Measurements from ENCODE around the gene METTL6.

Gene METTL6

DNA sequence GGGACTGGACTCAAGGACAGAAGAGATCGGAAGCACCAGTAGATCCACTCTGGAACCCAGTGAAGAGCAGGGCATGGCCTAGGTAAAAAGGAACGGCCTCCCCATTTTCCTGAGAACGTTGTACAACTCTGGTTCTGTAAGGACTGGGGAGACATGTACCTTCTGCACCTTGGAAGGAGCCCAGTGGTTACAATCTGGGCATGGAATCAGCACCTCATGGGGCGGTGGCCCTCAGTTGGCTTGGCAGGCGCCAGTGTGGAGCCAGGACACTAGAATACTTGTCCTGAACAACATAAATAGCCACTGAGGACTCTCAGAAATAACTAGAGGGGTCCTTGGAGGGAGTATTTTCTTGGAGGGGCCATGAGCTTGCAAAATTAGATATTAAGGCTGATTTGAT, 25.6 kb upstream of the METTL6 start:
- no peaks in the 10 kb centered on the region for H3K4me1 ChIP-seq (ENCODE audit: low read depth, poor library complexity, severe bottlenecking)
- H3K27me3 ChIP-seq (ENCODE audit: insufficient read depth, low read depth): no peaks in the 10 kb centered on the region
- H3K4me3 ChIP-seq (IDR thresholded peaks at IDR 0.05; ENCODE audit: insufficient read depth, low read depth, low read length): no peak overlapping the region
- TF ChIP-seq, protein P1, sequence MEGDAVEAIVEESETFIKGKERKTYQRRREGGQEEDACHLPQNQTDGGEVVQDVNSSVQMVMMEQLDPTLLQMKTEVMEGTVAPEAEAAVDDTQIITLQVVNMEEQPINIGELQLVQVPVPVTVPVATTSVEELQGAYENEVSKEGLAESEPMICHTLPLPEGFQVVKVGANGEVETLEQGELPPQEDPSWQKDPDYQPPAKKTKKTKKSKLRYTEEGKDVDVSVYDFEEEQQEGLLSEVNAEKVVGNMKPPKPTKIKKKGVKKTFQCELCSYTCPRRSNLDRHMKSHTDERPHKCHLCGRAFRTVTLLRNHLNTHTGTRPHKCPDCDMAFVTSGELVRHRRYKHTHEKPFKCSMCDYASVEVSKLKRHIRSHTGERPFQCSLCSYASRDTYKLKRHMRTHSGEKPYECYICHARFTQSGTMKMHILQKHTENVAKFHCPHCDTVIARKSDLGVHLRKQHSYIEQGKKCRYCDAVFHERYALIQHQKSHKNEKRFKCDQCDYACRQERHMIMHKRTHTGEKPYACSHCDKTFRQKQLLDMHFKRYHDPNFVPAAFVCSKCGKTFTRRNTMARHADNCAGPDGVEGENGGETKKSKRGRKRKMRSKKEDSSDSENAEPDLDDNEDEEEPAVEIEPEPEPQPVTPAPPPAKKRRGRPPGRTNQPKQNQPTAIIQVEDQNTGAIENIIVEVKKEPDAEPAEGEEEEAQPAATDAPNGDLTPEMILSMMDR (conservative IDR thresholded peaks at IDR 0.05; ENCODE audit: low read depth, low read length): no peak
- no peak overlapping the region for H3K4me2 ChIP-seq
- H2AFZ ChIP-seq (ENCODE audit: low read depth): no peak overlapping the region
- no peaks in the 10 kb centered on the region for H3K79me2 ChIP-seq (ENCODE audit: insufficient read depth, low read depth)
- no peak overlapping the region for H3K27ac ChIP-seq
- no peaks in the 10 kb centered on the region for H4K20me1 ChIP-seq (ENCODE audit: insufficient read depth)
- H3K9ac ChIP-seq: no peak overlapping the region
- no peaks in the 10 kb centered on the region for H3K36me3 ChIP-seq (ENCODE audit: insufficient read depth)

DNA sequence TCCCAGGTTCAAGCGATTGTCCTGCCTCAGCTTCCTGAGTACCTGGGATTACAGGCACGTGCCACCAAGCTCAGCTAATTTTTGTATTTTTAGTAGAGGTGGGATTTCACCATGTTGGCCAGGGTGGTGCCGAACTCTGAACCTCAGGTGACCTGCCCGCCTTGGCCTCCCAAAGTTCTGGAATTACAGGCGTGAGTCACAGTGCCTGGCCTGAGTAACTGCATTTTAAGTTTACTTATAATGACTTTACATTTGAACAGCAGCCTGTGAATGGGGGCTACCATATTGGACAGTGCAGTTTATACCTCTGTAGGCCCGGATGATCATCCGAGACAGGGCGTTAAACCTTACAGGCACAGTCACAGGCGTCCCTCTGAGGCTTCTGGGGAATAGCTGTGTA, 24.8 kb upstream of the METTL6 start:
- Histone ChIP-seq H3K79me2 (ENCODE audit: insufficient read depth, low read depth) (no peaks in the 10 kb centered on the region), H3K4me2 (no peak overlapping the region), H2AFZ (ENCODE audit: low read depth) (no peak overlapping the region), H3K36me3 (ENCODE audit: insufficient read depth) (no peaks in the 10 kb centered on the region), H3K4me3 (IDR thresholded peaks at IDR 0.05; ENCODE audit: insufficient read depth, low read depth, low read length) (no peak overlapping the region), H3K9ac (no peak overlapping the region), H3K27ac (no peak overlapping the region), H3K4me1 (ENCODE audit: low read depth, poor library complexity, severe bottlenecking) (no peaks in the 10 kb centered on the region), H4K20me1 (ENCODE audit: insufficient read depth) (no peaks in the 10 kb centered on the region), H3K27me3 (ENCODE audit: insufficient read depth, low read depth) (no peaks in the 10 kb centered on the region)
- TF ChIP-seq, protein P1 (conservative IDR thresholded peaks at IDR 0.05; ENCODE audit: low read depth, low read length): no peak

DNA sequence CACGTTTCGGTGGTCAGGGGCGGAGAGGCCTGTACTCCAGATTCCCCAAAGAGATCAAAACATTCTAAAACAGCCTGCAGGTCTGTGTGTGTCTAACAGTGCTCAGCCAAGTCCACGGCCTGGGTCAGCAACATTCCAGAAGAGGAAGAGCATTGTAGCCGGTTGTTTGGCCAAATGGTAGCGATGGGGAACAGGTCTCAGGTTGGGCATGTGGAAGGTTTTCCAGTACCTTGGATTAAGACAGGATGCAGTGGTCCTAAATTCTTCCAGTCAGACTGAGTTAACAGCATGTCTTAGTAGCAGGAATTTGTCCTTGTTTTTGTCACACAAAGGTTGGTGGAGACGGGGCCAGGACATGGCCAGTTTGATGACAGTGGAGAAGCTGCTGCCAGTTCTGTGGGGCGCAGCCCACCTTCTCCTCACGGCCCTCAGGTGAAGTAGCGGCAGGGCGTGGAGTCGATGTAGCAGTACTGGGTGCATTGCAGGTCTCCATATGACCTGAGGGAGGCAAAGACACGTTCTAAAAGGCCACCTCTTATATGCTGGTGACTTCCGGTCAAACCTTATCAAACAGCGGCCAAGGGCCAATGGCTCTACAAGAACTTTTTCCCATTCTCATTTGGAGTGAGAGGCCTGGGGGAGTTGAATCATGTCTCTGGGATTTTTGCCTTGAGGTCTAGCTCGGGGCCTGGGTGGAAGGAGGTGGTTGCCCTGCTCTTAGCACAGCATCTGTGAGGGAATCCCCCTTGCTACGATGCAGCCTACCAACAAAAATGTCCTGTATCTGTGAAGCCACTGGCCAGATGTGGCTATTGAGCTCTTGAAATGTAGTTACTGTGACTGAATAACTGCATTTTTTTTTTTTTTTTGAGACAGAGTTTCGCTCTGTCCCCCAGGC, 24.1 kb upstream of the METTL6 start:
- no peaks in the 10 kb centered on the region for H3K4me1 ChIP-seq (ENCODE audit: low read depth, poor library complexity, severe bottlenecking)
- no peaks in the 10 kb centered on the region for H3K27me3 ChIP-seq (ENCODE audit: insufficient read depth, low read depth)
- TF ChIP-seq, protein P1 (conservative IDR thresholded peaks at IDR 0.05; ENCODE audit: low read depth, low read length): no peak
- no peak overlapping the region for H3K4me2 ChIP-seq
- H3K9ac ChIP-seq: no peak overlapping the region
- no peaks in the 10 kb centered on the region for H4K20me1 ChIP-seq (ENCODE audit: insufficient read depth)
- no peaks in the 10 kb centered on the region for H3K79me2 ChIP-seq (ENCODE audit: insufficient read depth, low read depth)
- H3K36me3 ChIP-seq (ENCODE audit: insufficient read depth): no peaks in the 10 kb centered on the region
- no peak overlapping the region for H3K4me3 ChIP-seq (IDR thresholded peaks at IDR 0.05; ENCODE audit: insufficient read depth, low read depth, low read length)
- H2AFZ ChIP-seq (ENCODE audit: low read depth): no peak overlapping the region
- H3K27ac ChIP-seq: no peak overlapping the region

DNA sequence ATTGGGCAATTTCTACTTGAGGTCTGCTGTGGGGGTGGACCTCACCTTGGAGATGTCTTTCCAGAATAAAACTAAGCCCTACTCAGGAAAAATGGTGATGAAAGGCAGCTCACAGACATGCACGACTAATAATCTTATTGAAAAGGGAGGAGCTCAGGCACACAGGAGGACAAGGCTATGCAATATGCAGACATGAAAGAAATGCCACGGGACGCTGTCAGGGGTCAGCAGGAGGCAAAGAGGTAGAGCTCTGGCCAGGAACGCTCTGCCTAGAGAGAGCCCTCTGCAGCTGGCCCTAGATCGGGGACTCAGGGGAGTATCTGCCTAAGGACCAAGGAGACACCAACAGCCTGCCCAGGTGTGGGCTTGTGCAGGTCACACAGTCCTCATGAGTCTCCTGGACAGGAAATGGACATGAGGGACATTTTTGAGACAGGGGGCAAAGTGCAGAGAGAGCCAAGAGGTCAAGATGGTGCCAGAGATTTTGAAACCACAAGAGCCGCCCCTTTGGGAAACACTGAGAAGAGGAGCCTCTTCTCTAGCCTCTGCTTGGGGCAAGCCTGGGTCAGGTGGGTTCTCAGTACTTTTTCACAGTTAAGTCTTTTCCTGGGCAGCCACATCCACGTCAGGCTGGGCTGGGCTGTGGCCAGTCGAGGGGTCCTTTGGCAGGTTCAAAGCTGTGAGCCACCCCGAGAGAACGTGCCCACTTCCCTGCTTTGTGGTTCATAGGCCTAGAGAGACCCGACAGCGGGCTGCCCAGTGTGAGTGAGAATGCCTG, 23.3 kb upstream of the METTL6 start:
- Histone ChIP-seq H3K4me2 (no peak overlapping the region), H3K4me1 (ENCODE audit: low read depth, poor library complexity, severe bottlenecking) (no peaks in the 10 kb centered on the region), H4K20me1 (ENCODE audit: insufficient read depth) (no peaks in the 10 kb centered on the region), H3K27me3 (ENCODE audit: insufficient read depth, low read depth) (no peaks in the 10 kb centered on the region), H3K27ac (no peak overlapping the region), H3K36me3 (ENCODE audit: insufficient read depth) (no peaks in the 10 kb centered on the region), H3K4me3 (IDR thresholded peaks at IDR 0.05; ENCODE audit: insufficient read depth, low read depth, low read length) (no peak overlapping the region), H3K79me2 (ENCODE audit: insufficient read depth, low read depth) (no peaks in the 10 kb centered on the region), H2AFZ (ENCODE audit: low read depth) (no peak overlapping the region), H3K9ac (no peak overlapping the region)
- TF ChIP-seq, protein P1 (conservative IDR thresholded peaks at IDR 0.05; ENCODE audit: low read depth, low read length): no peak

All from KMS-11 (cell line).